PFSK-1 (cell line): ENCODE measurements around the gene PSMD3.

Experiments used
- POLR2AphosphoS5 ChIP-seq: IDR thresholded peaks from 2 replicates; pipeline ENCODE4 v1.6.1; 2012; ENCODE audit warnings: low read depth, mild to moderate bottlenecking, control low read depth, low read length, moderate library complexity
- REST ChIP-seq, 2 experiments: IDR thresholded peaks; 2 replicates each; pipeline versions ENCODE4 v1.6.1 to v1.8.0; 2011 to 2012; ENCODE audit warnings: low read depth in 2 of 2, low read length in 2 of 2, control low read depth in 1 of 2, inconsistent platforms in 1 of 2, mild to moderate bottlenecking in 1 of 2, moderate library complexity in 1 of 2; ENCODE audit not compliant: insufficient read depth in 1 of 2

GRCh38 chr17:40031706-40032105 is 51.1 kb downstream of the PSMD3 start:
- no peak for TF ChIP-seq POLR2AphosphoS5
- TF ChIP-seq REST (IDR thresholded peaks at IDR 0.05; ENCODE audit: insufficient read depth in 1 of 2, low read depth in 2 of 2, low read length in 2 of 2), result no peak
